Heart right ventricle (tissue), 16 donors: ENCODE measurements around the gene PDSS2. TPM values are rescaled to one million over a fixed set of nuclear protein-coding genes. Genes with fewer than 3 reads are reported as not detected.
A peak's percentile ranks its signal among the peaks of the same experiment; 100 is the strongest.

Experiments used
- ATAC-seq, 8 donors: fragments of 200-7000 bp; cut with Tn5 transposase; one replicate each; pipeline ENCODE4 v1.9.1; 2020; ENCODE audit warnings: mild to moderate bottlenecking in 8 of 8, moderate library complexity in 8 of 8, moderate number of reproducible peaks in 1 of 8
- DNase-seq, 2 donors: peaks; one replicate each; pipeline ENCODE4 v3.0.0-alpha.2; 2020
- H3K27ac ChIP-seq, 10 donors: fragments of 200-600 bp; sonication (generic) in 2 of 10; one replicate each; pipeline versions ENCODE4 v1.5.0 to v1.8.0; 2020 to 2022; ENCODE audit warnings: mild to moderate bottlenecking in 3 of 10
- H3K27me3 ChIP-seq, 7 donors: fragments of 200-600 bp; one replicate each; pipeline ENCODE4 v1.8.0; 2021 to 2022; ENCODE audit warnings: mild to moderate bottlenecking in 2 of 7
- H3K36me3 ChIP-seq, 9 donors: fragments of 200-600 bp; sonication (generic) in 1 of 9; one replicate each; pipeline versions ENCODE4 v1.5.0 to v1.8.0; 2020 to 2022; ENCODE audit warnings: mild to moderate bottlenecking in 2 of 9
- H3K4me1 ChIP-seq, 9 donors: fragments of 200-600 bp; sonication (generic) in 1 of 9; one replicate each; pipeline versions ENCODE4 v1.5.0 to v1.8.0; 2020 to 2022; ENCODE audit warnings: mild to moderate bottlenecking in 4 of 9
- H3K4me3 ChIP-seq, 10 donors: fragments of 200-600 bp; sonication (generic) in 2 of 10; one replicate each; pipeline versions ENCODE4 v1.5.0 to v1.8.0; 2020 to 2022; ENCODE audit warnings: mild to moderate bottlenecking in 7 of 10, moderate library complexity in 2 of 10
- H3K9me3 ChIP-seq, 11 donors: fragments of 200-600 bp in 10 of 11; sonication (generic) in 2 of 11; one replicate each; pipeline versions ENCODE4 v1.5.0 to v1.8.0; 2013 to 2022; ENCODE audit warnings: mild to moderate bottlenecking in 2 of 11, control low read depth in 1 of 11, moderate library complexity in 1 of 11
- CTCF ChIP-seq, 9 donors: fragments of 200-600 bp; sonication (generic) in 2 of 9; IDR thresholded peaks; one replicate each; pipeline versions ENCODE4 v1.5.0 to v1.8.0; 2021 to 2022; ENCODE audit warnings: antibody characterized with exemption in 9 of 9, mild to moderate bottlenecking in 5 of 9, moderate library complexity in 1 of 9
- WGBS, 2 donors: extraction: QIAGEN DNeasy Blood & Tissue Kit; methylation state at CpG; one replicate each; pipeline ENCODE4 v1.1.7; 2013; ENCODE audit warnings: inconsistent platforms in 1 of 2; 5-methylcytosine and 5-hydroxymethylcytosine counted together
- intact Hi-C, 10 donors: fragments of 100-400 bp; cut with DNase I; formaldehyde crosslinking; loops; one replicate each; pipeline versions ENCODE4 v1.11.1 to v1.14.2; 2022
- polyA plus RNA-seq, 2 donors: library from polyadenylated mRNA; stranded (reverse); fragments of 200-250 nt; gene quantifications; one replicate each; pipeline ENCODE4 v1.2.3, GENCODE V29; 2013
- total RNA-seq, 10 donors: library from RNA; stranded (reverse); fragmentation: NEBNext Ultra II Directional in 3 of 10; extraction: Animal tissue kit (Norgen Biotek cat#: 25700) in 3 of 10; gene quantifications; one replicate each; pipeline versions ENCODE4 v1.2.1 to v1.2.4, GENCODE V29; 2021 to 2023
- donor health status: Arrhythmogenic right ventricular cardiomyopathy.
- donor health status: ischemic (EF 13 %, LVEDD 7.1; RV severe dilation, severe dysfunction).
- donor health status: healthy with polysubstance abuse.
- donor health status: DM: no; HTN: yes; CAD: no.
- donor health status: DM: no; HTN: no; CAD: no.
- donor health status: ischemic (EF 25% LVEDD 6.9; RV normal size, moderate dysfunction).
- donor health status: ischemic (EF 25% LVEDD 5.7; RV mildly dilated, moderate dysfunction).
- donor health status: healthy.
- donor health status: DM: yes; HTN: yes; CAD: no.
- donor health status: Ischemic cardiomyopathy.
- donor health status: ischemic (EF 35%, LVEDD 5.7; RV mildly dilated, moderate dysfunction).
- donor health status: nonischemic (EF 11% LVEDD 7.7; RV severe dilation, severe dysfunction).
- donor health status: DM: yes; HTN: yes; CAD: no.
- donor health status: PGD.
- donor health status: ischemic (EF 29% LVEDD 5.4; RV normal size, mild dysfunction).
- donor health status: nonischemic (EF 23%, LVEDD 6.1; RV moderate dilation, normal function).

The PDSS2 gene
- total and polyA plus RNA-seq, 12 donors: 5.5 to 22.2 (median 18.0) TPM

GRCh38 chr6:107409942-107410341 is 49.4 kb downstream of the PDSS2 start:
- DNase-seq (no peak), ATAC-seq (no peak)
- no peaks in the 10 kb centered on the region for H3K36me3 ChIP-seq
- H3K27me3 ChIP-seq: no peaks in the 10 kb centered on the region
- H3K4me3 ChIP-seq: no peak overlapping the region
- H3K4me1 ChIP-seq: peaks cover 0 to 41% (median 18%) of the 10 kb centered on the region in 9 donors
- intact Hi-C loops: loop anchor here in 1 of 10 donors (5.0 kb wide), 1 partner anchor 358 kb away; no protein-coding TSS in a partner anchor
- no peak for TF ChIP-seq CTCF (IDR thresholded peaks at IDR 0.05)
- peaks cover 0 to 14% (median 2%) of the 10 kb centered on the region in 11 donors for H3K9me3 ChIP-seq
- WGBS, 2 donors: 88 to 94% methylated on average over 2 of the region's 2 CpGs
- no peak overlapping the region for H3K27ac ChIP-seq

GRCh38 chr6:107408714-107409113 is 50.6 kb downstream of the PDSS2 start:
- Histone ChIP-seq H3K27ac (no peak overlapping the region), H3K36me3 (no peaks in the 10 kb centered on the region), H3K27me3 (no peaks in the 10 kb centered on the region), H3K4me1 (peaks cover 0 to 31% (median 8%) of the 10 kb centered on the region in 9 donors), H3K4me3 (no peak overlapping the region), H3K9me3 (peaks cover 0 to 27% (median 8%) of the 10 kb centered on the region in 11 donors)
- intact Hi-C loops: loop anchor here in 1 of 10 donors (5.0 kb wide), 1 partner anchor 356 kb away; no protein-coding TSS in a partner anchor
- DNase-seq (no peak), ATAC-seq (no peak)
- WGBS, 2 donors: 66 to 76% methylated on average over 3 of the region's 3 CpGs
- TF ChIP-seq CTCF (IDR thresholded peaks at IDR 0.05): peak in 2 of 9 donors; percentile 16 to 28

- H3K4me3 ChIP-seq: no peak overlapping the region
- peaks cover 0 to 10% (median 0%) of the 10 kb centered on the region in 9 donors for H3K36me3 ChIP-seq
- no peak overlapping the region for H3K27ac ChIP-seq
- intact Hi-C loops: loop anchor here in 1 of 10 donors (5.0 kb wide), 1 partner anchor 353 kb away; no protein-coding TSS in a partner anchor
- 98% methylated on average over 3 of the region's 3 CpGs for WGBS, 2 donors
- peaks cover 0 to 58% (median 21%) of the 10 kb centered on the region in 11 donors for H3K9me3 ChIP-seq
- peaks cover 0 to 27% (median 4%) of the 10 kb centered on the region in 9 donors for H3K4me1 ChIP-seq
- DNase-seq: no peak
- ATAC-seq: no peak
- H3K27me3 ChIP-seq: no peaks in the 10 kb centered on the region
- TF ChIP-seq CTCF (IDR thresholded peaks at IDR 0.05): no peak
These were observed 54.4 kb downstream of the PDSS2 start for GRCh38 chr6:107405002-107405401.

GRCh38 chr6:107402533-107402932 is 56.8 kb downstream of the PDSS2 start:
- no peak overlapping the region for H3K27ac ChIP-seq
- no peak overlapping the region for H3K4me3 ChIP-seq
- TF ChIP-seq CTCF (IDR thresholded peaks at IDR 0.05): no peak
- ATAC-seq (no peak), DNase-seq (no peak)
- H3K9me3 ChIP-seq: peaks cover 0 to 58% (median 21%) of the 10 kb centered on the region in 11 donors
- peaks cover 0 to 6% (median 0%) of the 10 kb centered on the region in 9 donors for H3K4me1 ChIP-seq
- H3K36me3 ChIP-seq: peaks cover 0 to 10% (median 0%) of the 10 kb centered on the region in 9 donors
- intact Hi-C loops: no loop called here
- 97 to 100% methylated on average over 1 of the region's 1 CpG for WGBS, 2 donors
- no peaks in the 10 kb centered on the region for H3K27me3 ChIP-seq
